H1 (cell line): ENCODE measurements around the gene EML4. TPM values are rescaled to one million over a fixed set of nuclear protein-coding genes. Genes with fewer than 3 reads are reported as not detected.

ENCODE experiments used
- HDAC2 ChIP-seq, 2 experiments: fragments of 300-600 bp in 1 of 2; sonication (generic) in 1 of 2; IDR thresholded peaks; 2 replicates each; pipeline ENCODE4 v1.6.1; 2011 to 2012; ENCODE audit warnings: low read depth in 2 of 2, low read length in 2 of 2, mild to moderate bottlenecking in 2 of 2, moderate library complexity in 2 of 2, borderline replicate concordance in 1 of 2, inconsistent platforms in 1 of 2
- polyA plus RNA-seq, 7 experiments: library from polyadenylated mRNA; depleted of rRNA in 3 of 7; stranded (reverse) in 5 of 7; unstranded in 2 of 7; fragments of >200 nt in 5 of 7; fragments of 200-250 nt in 2 of 7; gene quantifications; 1 replicate in 5 of 7; 2 replicates in 1 of 7; 4 replicates in 1 of 7; pipeline versions ENCODE4 v1.2.1 to v1.2.3, GENCODE V29; 2011 to 2013; ENCODE audit warnings: missing spikeins in 2 of 7, mixed read lengths in 2 of 7
- total RNA-seq: library from RNA; stranded (reverse); fragmentation: NEBNext Ultra II Directional; extraction: Animal tissue kit (Norgen Biotek cat#: 25700); gene quantifications from 2 replicates; pipeline ENCODE4 v1.2.1, GENCODE V29; 2021
- TF ChIP-seq, protein P1 (sequence below): fragments of 300-600 bp; sonication (generic); IDR thresholded peaks from 2 replicates; pipeline ENCODE4 v1.7.1; 2012; ENCODE audit warnings: low read length, moderate library complexity, mild to moderate bottlenecking, inconsistent platforms; ENCODE audit not compliant: insufficient replicate concordance

Gene EML4
- total and polyA plus RNA-seq, 2 of the 8 experiments (the other 6 are each of a cell fraction or from before 2014, with no cell fraction given): 50.1 to 104 TPM

DNA sequence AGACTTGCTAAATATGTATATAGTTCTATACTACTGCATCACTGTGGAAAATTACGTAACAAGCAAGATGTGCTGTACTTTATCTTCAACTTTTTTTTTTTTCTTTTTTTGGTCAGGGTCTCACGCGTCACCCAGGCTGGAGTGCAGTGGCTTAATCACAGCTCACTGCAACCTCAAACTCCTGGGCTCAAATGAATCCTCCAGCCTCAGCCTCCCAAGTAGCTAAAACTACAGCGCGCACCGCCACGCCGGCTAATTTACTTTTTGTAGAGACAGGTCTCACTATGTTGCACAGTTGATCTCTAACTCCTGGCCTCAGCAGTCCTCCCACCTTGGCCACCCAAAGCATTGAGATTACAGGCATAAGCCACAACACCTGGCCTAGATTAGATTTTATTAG lies 123.9 kb downstream of the EML4 start (continued):
- TF ChIP-seq, protein P1, sequence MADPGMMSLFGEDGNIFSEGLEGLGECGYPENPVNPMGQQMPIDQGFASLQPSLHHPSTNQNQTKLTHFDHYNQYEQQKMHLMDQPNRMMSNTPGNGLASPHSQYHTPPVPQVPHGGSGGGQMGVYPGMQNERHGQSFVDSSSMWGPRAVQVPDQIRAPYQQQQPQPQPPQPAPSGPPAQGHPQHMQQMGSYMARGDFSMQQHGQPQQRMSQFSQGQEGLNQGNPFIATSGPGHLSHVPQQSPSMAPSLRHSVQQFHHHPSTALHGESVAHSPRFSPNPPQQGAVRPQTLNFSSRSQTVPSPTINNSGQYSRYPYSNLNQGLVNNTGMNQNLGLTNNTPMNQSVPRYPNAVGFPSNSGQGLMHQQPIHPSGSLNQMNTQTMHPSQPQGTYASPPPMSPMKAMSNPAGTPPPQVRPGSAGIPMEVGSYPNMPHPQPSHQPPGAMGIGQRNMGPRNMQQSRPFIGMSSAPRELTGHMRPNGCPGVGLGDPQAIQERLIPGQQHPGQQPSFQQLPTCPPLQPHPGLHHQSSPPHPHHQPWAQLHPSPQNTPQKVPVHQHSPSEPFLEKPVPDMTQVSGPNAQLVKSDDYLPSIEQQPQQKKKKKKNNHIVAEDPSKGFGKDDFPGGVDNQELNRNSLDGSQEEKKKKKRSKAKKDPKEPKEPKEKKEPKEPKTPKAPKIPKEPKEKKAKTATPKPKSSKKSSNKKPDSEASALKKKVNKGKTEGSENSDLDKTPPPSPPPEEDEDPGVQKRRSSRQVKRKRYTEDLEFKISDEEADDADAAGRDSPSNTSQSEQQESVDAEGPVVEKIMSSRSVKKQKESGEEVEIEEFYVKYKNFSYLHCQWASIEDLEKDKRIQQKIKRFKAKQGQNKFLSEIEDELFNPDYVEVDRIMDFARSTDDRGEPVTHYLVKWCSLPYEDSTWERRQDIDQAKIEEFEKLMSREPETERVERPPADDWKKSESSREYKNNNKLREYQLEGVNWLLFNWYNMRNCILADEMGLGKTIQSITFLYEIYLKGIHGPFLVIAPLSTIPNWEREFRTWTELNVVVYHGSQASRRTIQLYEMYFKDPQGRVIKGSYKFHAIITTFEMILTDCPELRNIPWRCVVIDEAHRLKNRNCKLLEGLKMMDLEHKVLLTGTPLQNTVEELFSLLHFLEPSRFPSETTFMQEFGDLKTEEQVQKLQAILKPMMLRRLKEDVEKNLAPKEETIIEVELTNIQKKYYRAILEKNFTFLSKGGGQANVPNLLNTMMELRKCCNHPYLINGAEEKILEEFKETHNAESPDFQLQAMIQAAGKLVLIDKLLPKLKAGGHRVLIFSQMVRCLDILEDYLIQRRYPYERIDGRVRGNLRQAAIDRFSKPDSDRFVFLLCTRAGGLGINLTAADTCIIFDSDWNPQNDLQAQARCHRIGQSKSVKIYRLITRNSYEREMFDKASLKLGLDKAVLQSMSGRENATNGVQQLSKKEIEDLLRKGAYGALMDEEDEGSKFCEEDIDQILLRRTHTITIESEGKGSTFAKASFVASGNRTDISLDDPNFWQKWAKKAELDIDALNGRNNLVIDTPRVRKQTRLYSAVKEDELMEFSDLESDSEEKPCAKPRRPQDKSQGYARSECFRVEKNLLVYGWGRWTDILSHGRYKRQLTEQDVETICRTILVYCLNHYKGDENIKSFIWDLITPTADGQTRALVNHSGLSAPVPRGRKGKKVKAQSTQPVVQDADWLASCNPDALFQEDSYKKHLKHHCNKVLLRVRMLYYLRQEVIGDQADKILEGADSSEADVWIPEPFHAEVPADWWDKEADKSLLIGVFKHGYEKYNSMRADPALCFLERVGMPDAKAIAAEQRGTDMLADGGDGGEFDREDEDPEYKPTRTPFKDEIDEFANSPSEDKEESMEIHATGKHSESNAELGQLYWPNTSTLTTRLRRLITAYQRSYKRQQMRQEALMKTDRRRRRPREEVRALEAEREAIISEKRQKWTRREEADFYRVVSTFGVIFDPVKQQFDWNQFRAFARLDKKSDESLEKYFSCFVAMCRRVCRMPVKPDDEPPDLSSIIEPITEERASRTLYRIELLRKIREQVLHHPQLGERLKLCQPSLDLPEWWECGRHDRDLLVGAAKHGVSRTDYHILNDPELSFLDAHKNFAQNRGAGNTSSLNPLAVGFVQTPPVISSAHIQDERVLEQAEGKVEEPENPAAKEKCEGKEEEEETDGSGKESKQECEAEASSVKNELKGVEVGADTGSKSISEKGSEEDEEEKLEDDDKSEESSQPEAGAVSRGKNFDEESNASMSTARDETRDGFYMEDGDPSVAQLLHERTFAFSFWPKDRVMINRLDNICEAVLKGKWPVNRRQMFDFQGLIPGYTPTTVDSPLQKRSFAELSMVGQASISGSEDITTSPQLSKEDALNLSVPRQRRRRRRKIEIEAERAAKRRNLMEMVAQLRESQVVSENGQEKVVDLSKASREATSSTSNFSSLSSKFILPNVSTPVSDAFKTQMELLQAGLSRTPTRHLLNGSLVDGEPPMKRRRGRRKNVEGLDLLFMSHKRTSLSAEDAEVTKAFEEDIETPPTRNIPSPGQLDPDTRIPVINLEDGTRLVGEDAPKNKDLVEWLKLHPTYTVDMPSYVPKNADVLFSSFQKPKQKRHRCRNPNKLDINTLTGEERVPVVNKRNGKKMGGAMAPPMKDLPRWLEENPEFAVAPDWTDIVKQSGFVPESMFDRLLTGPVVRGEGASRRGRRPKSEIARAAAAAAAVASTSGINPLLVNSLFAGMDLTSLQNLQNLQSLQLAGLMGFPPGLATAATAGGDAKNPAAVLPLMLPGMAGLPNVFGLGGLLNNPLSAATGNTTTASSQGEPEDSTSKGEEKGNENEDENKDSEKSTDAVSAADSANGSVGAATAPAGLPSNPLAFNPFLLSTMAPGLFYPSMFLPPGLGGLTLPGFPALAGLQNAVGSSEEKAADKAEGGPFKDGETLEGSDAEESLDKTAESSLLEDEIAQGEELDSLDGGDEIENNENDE: no peak
- TF ChIP-seq HDAC2 (IDR thresholded peaks at IDR 0.05; ENCODE audit: borderline replicate concordance in 1 of 2, low read depth in 2 of 2, low read length in 2 of 2): no peak
- TF ChIP-seq, all 59 proteins: peak for 0
